SK-N-SH treated with all-trans-retinoic acid at 6 μM for 48 hours (cell line): ENCODE results near the gene BRINP1.

Experiments
- ARNTL ChIP-seq: fragments of 450-650 bp; formaldehyde crosslinking; IDR thresholded peaks from 2 replicates; pipeline ENCODE4 v1.5.0; 2020; ENCODE audit warnings: low read depth, mild to moderate bottlenecking, moderate library complexity, borderline replicate concordance
- BACH2 ChIP-seq: fragments of 250-450 bp; sonication (Bioruptor Pico); IDR thresholded peaks from 2 replicates; pipeline ENCODE4 v1.9.0; 2021; ENCODE audit warnings: mild to moderate bottlenecking, borderline replicate concordance
- CSRNP3 ChIP-seq: fragments of 250-450 bp; sonication (Bioruptor Pico); IDR thresholded peaks from 2 replicates; pipeline ENCODE4 v1.5.1; 2021; ENCODE audit warnings: mild to moderate bottlenecking, moderate library complexity
- GLIS3 ChIP-seq: fragments of 250-450 bp; sonication (Bioruptor Pico); IDR thresholded peaks from 2 replicates; pipeline ENCODE4 v1.5.0; 2020; ENCODE audit warnings: mild to moderate bottlenecking, moderate library complexity
- POU6F1 ChIP-seq: fragments of 250-450 bp; sonication (Bioruptor Pico); IDR thresholded peaks from 2 replicates; pipeline ENCODE4 v1.8.0; 2021; ENCODE audit warnings: low read depth, mild to moderate bottlenecking, moderate library complexity, borderline replicate concordance
- RARB ChIP-seq: fragments of 250-450 bp; sonication (Bioruptor Pico); IDR thresholded peaks from 2 replicates; pipeline ENCODE4 v1.8.0; 2021; ENCODE audit warnings: mild to moderate bottlenecking, moderate library complexity
- SNAI2 ChIP-seq: fragments of 250-450 bp; sonication (Bioruptor Pico); IDR thresholded peaks from 2 replicates; pipeline ENCODE4 v1.5.0; 2020; ENCODE audit warnings: mild to moderate bottlenecking, moderate library complexity
- TOX ChIP-seq: fragments of 250-450 bp; sonication (Bioruptor Pico); IDR thresholded peaks from 2 replicates; pipeline ENCODE4 v1.8.0; 2021; ENCODE audit warnings: mild to moderate bottlenecking, moderate library complexity, borderline replicate concordance
- TSHZ2 ChIP-seq: fragments of 250-450 bp; sonication (Bioruptor Pico); IDR thresholded peaks from 2 replicates; pipeline ENCODE4 v1.5.0; 2020; ENCODE audit warnings: mild to moderate bottlenecking, moderate library complexity
- ZFP3 ChIP-seq: fragments of 250-450 bp; sonication (Bioruptor Pico); IDR thresholded peaks from 2 replicates; pipeline ENCODE4 v1.5.0; 2020; ENCODE audit warnings: mild to moderate bottlenecking, moderate library complexity
- ZFP30 ChIP-seq: fragments of 450-650 bp; formaldehyde crosslinking; IDR thresholded peaks from 2 replicates; pipeline ENCODE4 v1.5.0; 2022; ENCODE audit warnings: mild to moderate bottlenecking, moderate library complexity
- ZNF565 ChIP-seq: fragments of 450-650 bp; formaldehyde crosslinking; conservative IDR thresholded peaks from 2 replicates; pipeline ENCODE4 v1.5.0; 2020; ENCODE audit warnings: low read depth, mild to moderate bottlenecking, moderate library complexity
- ZNF70 ChIP-seq: fragments of 450-650 bp; formaldehyde crosslinking; IDR thresholded peaks from 2 replicates; pipeline ENCODE4 v1.5.0; 2020; ENCODE audit warnings: mild to moderate bottlenecking, moderate library complexity
- TF ChIP-seq, protein P1 (sequence below): fragments of 250-450 bp; sonication (Bioruptor Pico); IDR thresholded peaks from 2 replicates; pipeline ENCODE4 v1.8.0; 2020; ENCODE audit warnings: mild to moderate bottlenecking, moderate library complexity, borderline replicate concordance

GRCh38 chr9:119409552-119409951, 40.3 kb upstream of the BRINP1 start:
- TF ChIP-seq GLIS3 (CRISPR knock-in tag) (no peak), POU6F1 (no peak), SNAI2 (CRISPR knock-in tag) (no peak), TSHZ2 (CRISPR knock-in tag) (no peak), ZNF565 (CRISPR knock-in tag) (no peak), RARB (CRISPR knock-in tag) (no peak), BACH2 (CRISPR knock-in tag) (no peak), ARNTL (CRISPR knock-in tag) (no peak), TOX (CRISPR knock-in tag) (no peak), CSRNP3 (CRISPR knock-in tag) (no peak), ZFP3 (no peak), ZFP30 (no peak), ZNF70 (CRISPR knock-in tag) (no peak)
- TF ChIP-seq, protein P1, sequence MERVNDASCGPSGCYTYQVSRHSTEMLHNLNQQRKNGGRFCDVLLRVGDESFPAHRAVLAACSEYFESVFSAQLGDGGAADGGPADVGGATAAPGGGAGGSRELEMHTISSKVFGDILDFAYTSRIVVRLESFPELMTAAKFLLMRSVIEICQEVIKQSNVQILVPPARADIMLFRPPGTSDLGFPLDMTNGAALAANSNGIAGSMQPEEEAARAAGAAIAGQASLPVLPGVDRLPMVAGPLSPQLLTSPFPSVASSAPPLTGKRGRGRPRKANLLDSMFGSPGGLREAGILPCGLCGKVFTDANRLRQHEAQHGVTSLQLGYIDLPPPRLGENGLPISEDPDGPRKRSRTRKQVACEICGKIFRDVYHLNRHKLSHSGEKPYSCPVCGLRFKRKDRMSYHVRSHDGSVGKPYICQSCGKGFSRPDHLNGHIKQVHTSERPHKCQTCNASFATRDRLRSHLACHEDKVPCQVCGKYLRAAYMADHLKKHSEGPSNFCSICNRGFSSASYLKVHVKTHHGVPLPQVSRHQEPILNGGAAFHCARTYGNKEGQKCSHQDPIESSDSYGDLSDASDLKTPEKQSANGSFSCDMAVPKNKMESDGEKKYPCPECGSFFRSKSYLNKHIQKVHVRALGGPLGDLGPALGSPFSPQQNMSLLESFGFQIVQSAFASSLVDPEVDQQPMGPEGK (CRISPR knock-in tag): no peak
